Hepatocyte (in vitro differentiated cells): ENCODE measurements around the gene CWC27. TPM values are rescaled to one million over a fixed set of nuclear protein-coding genes. Genes with fewer than 3 reads are reported as not detected.

ENCODE experiments used
- DNase-seq: peaks from one replicate; pipeline ENCODE4 v3.0.0-alpha.2; 2016; ENCODE audit warnings: low spot score
- H2AFZ ChIP-seq: fragments of 200-600 bp; sonication (generic); 2 replicates; pipeline ENCODE4 v1.6.0; 2016; ENCODE audit warnings: antibody characterized with exemption, mild to moderate bottlenecking
- H3K27ac ChIP-seq: fragments of 200-600 bp; sonication (generic); 2 replicates; pipeline ENCODE4 v1.5.1; 2016; ENCODE audit warnings: mild to moderate bottlenecking
- H3K27me3 ChIP-seq: fragments of 200-600 bp; sonication (generic); 2 replicates; pipeline ENCODE4 v1.6.1; 2016
- H3K36me3 ChIP-seq: fragments of 200-600 bp; sonication (generic); replicated peaks from 2 replicates; pipeline ENCODE4 v1.5.1; 2016; ENCODE audit warnings: low read depth; ENCODE audit not compliant: insufficient read depth
- H3K4me1 ChIP-seq: fragments of 200-600 bp; sonication (generic); 2 replicates; pipeline ENCODE4 v1.5.1; 2016; ENCODE audit warnings: mild to moderate bottlenecking, moderate library complexity; ENCODE audit not compliant: insufficient read depth
- H3K4me2 ChIP-seq: fragments of 200-600 bp; sonication (generic); 2 replicates; pipeline ENCODE4 v1.6.0; 2016
- H3K4me3 ChIP-seq: fragments of 200-600 bp; sonication (generic); 2 replicates; pipeline ENCODE4 v1.5.1; 2016; ENCODE audit warnings: mild to moderate bottlenecking
- H3K79me2 ChIP-seq: fragments of 200-600 bp; sonication (generic); 2 replicates; pipeline ENCODE4 v1.6.0; 2017; ENCODE audit warnings: mild to moderate bottlenecking
- H3K9me2 ChIP-seq: fragments of 200-600 bp; sonication (generic); replicated peaks from 2 replicates; pipeline ENCODE4 v1.6.0; 2017; ENCODE audit warnings: mild to moderate bottlenecking; ENCODE audit not compliant: insufficient read depth
- H3K9me3 ChIP-seq: fragments of 200-600 bp; sonication (generic); 2 replicates; pipeline ENCODE4 v1.5.1; 2016; ENCODE audit warnings: low read depth, mild to moderate bottlenecking
- H4K20me1 ChIP-seq: fragments of 200-600 bp; sonication (generic); 2 replicates; pipeline ENCODE4 v1.6.0; 2016; ENCODE audit warnings: mild to moderate bottlenecking; ENCODE audit not compliant: insufficient read depth, poor library complexity, severe bottlenecking
- CTCF ChIP-seq: fragments of 200-600 bp; sonication (generic); IDR thresholded peaks from 2 replicates; pipeline ENCODE4 v1.5.1; 2016; ENCODE audit warnings: antibody characterized with exemption, mild to moderate bottlenecking; ENCODE audit not compliant: poor library complexity
- EZH2 ChIP-seq: fragments of 200-600 bp; sonication (generic); IDR thresholded peaks from 2 replicates; pipeline ENCODE4 v1.6.1; 2016; ENCODE audit warnings: antibody characterized with exemption, mild to moderate bottlenecking, borderline replicate concordance
- EZH2phosphoT487 ChIP-seq: fragments of 200-600 bp; sonication (generic); IDR thresholded peaks from one replicate; pipeline ENCODE4 v1.6.1; 2018; ENCODE audit warnings: antibody characterized with exemption, mild to moderate bottlenecking, low read depth, moderate library complexity; ENCODE audit not compliant: unreplicated experiment, severe bottlenecking
- WGBS: methylation state at CpG from one replicate; pipeline ENCODE4 v1.1.6; 2016; ENCODE audit warnings: low lambda C conversion rate; ENCODE audit errors: missing lambda C conversion rate; 5-methylcytosine and 5-hydroxymethylcytosine counted together
- polyA plus RNA-seq: library from polyadenylated mRNA; unstranded; fragments of >200 nt; fragmentation: Nextera tagmentation; extraction: Ambion mirVana; gene quantifications from 2 replicates; pipeline ENCODE4 v1.2.1, GENCODE V29; 2016
- total RNA-seq: library from RNA; depleted of rRNA; stranded (reverse); fragments of >200 nt; gene quantifications from 2 replicates; pipeline ENCODE4 v1.2.3, GENCODE V29; 2014

Gene CWC27
- total and polyA plus RNA-seq, 2 experiments from 2014 or later = 15.8 to 32.5 TPM

DNA sequence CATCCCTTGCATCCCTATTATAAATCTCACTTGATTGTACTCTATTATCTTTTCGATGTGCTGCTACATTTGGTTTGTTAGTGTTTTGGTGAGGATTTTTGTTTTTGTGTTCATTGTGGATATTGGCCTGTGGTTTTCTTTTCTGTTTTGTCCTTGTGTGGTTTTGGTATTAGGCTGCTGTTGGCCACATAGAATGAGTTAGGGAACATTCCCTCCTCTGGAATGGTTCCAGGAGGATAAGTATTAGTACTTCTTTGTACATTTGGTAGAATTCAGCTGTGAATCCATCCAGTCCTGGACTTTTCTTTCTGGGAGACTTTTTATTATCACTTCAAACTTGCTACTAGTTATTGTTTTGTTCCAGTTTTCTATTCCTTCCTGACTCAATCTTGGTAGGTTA lies 287.2 kb downstream of the CWC27 start:
- H4K20me1 ChIP-seq = no peaks in the 10 kb centered on the region
- H3K36me3 ChIP-seq = no peaks in the 10 kb centered on the region
- peaks cover 3% of the 10 kb centered on the region for H3K4me1 ChIP-seq
- no peaks in the 10 kb centered on the region for H3K9me3 ChIP-seq
- WGBS = 100% methylated on average over 1 of the region's 1 CpG
- TF ChIP-seq CTCF (no peak), EZH2phosphoT487 (no peak), EZH2 (no peak)
- H3K27ac ChIP-seq = no peak overlapping the region
- H3K9me2 ChIP-seq = no peaks in the 10 kb centered on the region
- H3K4me2 ChIP-seq = no peak overlapping the region
- H2AFZ ChIP-seq = no peak overlapping the region
- no peaks in the 10 kb centered on the region for H3K79me2 ChIP-seq
- no peak overlapping the region for H3K4me3 ChIP-seq
- no peak for DNase-seq
- H3K27me3 ChIP-seq = no peaks in the 10 kb centered on the region

GRCh38 chr5:65059681-65060598 lies 291.2 kb downstream of the CWC27 start:
- H3K9me3 ChIP-seq = no peaks in the 10 kb centered on the region
- no peak overlapping the region for H2AFZ ChIP-seq
- no peaks in the 10 kb centered on the region for H4K20me1 ChIP-seq
- H3K4me3 ChIP-seq = no peak overlapping the region
- H3K4me2 ChIP-seq = no peak overlapping the region
- no peaks in the 10 kb centered on the region for H3K36me3 ChIP-seq
- no peaks in the 10 kb centered on the region for H3K9me2 ChIP-seq
- no peaks in the 10 kb centered on the region for H3K27me3 ChIP-seq
- no peaks in the 10 kb centered on the region for H3K79me2 ChIP-seq
- 86% methylated on average over 6 of the region's 6 CpGs for WGBS
- TF ChIP-seq EZH2phosphoT487 (no peak), EZH2 (no peak), CTCF (no peak)
- H3K27ac ChIP-seq = no peak overlapping the region
- H3K4me1 ChIP-seq = peaks cover 23% of the 10 kb centered on the region
- no peak for DNase-seq

DNA sequence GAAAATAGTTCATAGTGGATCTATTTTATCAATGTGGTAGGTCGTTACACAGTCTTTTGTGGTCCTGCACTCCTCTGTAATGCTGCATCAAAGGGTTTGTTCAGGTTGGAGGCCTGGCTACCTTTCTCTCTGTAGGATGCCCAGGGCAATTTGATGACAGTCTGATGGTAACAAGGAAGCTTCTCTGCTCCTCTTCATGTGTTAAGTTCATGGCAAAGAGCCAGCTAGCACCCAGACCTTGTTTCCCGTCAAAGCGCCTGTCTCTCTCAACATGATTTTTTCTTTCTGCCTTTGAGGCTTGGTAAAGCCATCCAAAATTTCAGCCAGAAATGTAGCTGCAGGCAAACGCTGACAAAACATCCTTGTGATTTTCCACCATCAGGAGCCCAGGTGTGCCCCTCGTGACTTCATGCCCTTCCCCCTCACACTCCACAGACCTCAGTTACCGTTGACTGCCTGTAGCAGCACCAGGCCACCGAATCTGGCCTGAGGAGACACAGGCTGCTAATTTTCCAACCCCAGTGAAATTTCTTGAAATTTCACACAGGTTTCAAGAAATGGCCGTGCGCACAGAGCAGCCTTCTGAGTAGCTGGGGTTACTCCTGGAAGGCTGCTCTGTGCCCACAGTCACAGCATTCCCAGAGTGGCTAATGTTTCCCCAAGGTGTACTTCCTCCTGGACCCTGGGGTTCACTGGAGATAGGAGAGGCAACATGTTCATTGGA lies 292.7 kb downstream of the CWC27 start:
- Histone ChIP-seq H3K4me3 (no peak overlapping the region), H3K27me3 (no peaks in the 10 kb centered on the region), H3K79me2 (no peaks in the 10 kb centered on the region), H3K9me3 (no peaks in the 10 kb centered on the region), H3K4me1 (peaks cover 24% of the 10 kb centered on the region), H4K20me1 (no peaks in the 10 kb centered on the region), H3K9me2 (no peaks in the 10 kb centered on the region), H3K36me3 (no peaks in the 10 kb centered on the region), H2AFZ (no peak overlapping the region), H3K4me2 (no peak overlapping the region), H3K27ac (no peak overlapping the region)
- DNase-seq = peak; percentile 32
- 72% methylated on average over 9 of the region's 9 CpGs for whole genome bisulfite sequencing
- no peak for TF ChIP-seq CTCF
- no peak for TF ChIP-seq EZH2
- TF ChIP-seq EZH2phosphoT487 = no peak
